ENCODE data around the gene ERC1.

- TF ChIP-seq CTCF (IDR thresholded peaks at IDR 0.05) (no peak), POLR2A (IDR thresholded peaks at IDR 0.05; ENCODE audit: low read depth) (no peak), EP300 (IDR thresholded peaks at IDR 0.05) (no peak), POLR2AphosphoS5 (IDR thresholded peaks at IDR 0.05) (no peak)
These were observed 29.4 kb downstream of the ERC1 start for GRCh38 chr12:1020389-1020788.

Data from esophagus muscularis mucosa (tissue), 4 donors.